HG03108 (cell line): ENCODE measurements around the gene CLEC18B.
"Not testable (repeated sequence)": the region's sequence is repeated elsewhere in the genome, so short reads cannot be mapped to it uniquely, and the experiment has no call there.

Source experiments
- ATAC-seq: cut with Tn5 transposase; IDR thresholded peaks from one replicate; pipeline ENCODE4 v1.9.1; 2021; ENCODE audit warnings: moderate library complexity; ENCODE audit not compliant: unreplicated experiment

The CLEC18B gene

DNA sequence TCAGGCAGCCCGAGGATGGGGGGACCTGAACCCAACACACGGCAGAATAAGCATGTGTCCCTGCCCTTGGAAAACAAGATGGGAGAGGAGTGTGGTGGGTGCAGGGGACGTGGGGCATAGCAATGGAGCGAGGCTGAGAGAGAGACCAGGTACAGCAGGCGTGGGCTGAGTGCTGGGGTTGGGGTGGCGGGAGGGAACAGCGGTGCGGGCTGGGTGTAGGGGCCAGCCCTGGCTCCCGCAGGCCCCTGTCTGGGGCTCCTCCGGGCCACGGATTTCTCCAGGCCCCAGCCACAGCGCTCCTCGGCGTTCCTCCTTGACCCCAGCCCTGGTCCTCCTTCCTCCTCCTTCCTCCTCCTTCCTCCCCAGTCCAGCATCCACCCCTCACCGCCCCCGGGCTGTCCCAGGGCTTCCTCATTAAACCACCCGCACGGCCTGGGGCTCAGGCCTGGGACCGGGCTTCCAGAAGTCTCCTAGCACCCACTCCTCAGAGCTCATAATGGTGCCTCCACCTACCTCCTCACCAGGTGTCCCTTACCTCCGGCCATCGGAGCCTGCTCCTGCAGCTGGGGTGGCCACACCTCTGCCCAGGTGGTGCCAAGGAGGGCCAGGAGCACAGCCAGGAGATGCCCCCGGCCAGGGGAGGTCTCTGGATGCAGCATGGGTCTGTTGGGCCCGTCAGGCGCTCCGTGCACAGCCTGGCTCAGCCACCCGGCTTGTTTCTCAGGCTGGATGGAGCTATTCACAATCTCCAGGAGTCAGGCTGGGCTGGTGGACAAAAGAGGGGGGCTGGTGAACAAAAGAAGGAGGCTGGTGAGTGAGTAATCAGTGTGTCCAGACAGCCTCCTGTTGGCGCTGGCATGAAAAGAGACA, at the start of gene CLEC18B:
CLEC18B (minus strand) TSS at position 867 of the 870 bp plus-strand sequence; CDS start at position 659, 208 bp downstream.
- ATAC-seq = not testable (repeated sequence)

DNA sequence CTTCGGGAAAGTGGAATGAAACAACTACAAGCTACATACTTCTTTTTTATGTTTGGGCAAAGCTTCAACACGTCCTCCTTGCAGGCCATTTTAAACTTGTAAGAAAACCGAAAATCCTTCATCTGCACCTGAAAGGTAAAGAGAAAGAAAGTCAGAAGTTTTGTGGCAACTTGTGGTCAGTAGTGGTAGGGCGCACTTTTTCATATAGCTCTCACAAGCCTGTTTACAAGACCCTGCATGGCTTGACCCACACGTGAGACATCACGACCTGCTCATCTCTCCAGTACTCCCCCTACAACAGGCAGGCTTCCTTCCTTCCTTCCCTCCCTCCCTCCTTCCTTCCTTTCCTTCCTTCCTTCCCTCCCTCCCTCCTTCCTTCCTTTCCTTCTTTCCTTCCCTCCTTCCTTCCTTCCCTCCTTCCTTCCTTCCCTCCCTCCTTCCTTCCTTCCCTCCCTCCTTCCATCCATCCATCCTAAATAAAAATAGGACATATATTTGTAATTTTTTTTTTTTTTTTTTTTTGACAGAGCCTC, 48.7 kb upstream of the CLEC18B start:
- no peak for ATAC-seq

DNA sequence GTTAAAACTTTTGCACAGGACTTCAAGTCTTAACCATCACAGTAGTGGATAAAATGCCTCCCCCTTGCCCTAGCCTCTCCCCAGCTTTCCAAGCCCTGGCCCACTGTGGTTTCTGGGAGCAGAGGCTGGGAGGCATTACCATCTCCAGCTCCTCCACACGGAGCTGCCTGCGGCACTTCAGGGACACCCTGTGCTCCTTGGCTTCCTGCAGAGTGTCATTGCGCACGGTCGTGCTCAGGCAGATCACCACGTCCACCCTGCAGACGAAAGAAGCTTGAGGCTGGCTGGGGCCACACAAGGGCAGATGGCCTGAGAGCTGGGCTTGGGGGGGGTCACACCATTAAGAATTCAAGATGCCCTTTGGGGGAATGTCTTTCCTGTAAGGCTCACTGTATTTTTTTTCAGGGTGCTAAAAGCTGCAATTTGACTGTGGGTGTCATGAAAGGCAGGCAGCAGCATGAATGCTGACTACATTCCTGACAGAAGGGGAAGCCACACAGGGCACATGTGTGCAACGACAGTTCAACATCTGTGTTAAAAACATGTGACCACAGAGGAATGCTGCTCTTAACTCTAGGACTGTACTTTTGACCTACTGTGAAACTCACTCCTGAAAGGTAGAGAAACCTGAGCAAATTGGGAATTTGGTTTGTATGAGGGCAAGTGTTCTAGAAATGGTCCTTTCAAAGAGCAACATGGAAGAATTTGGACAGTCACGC, 47.7 kb upstream of the CLEC18B start:
- no peak for ATAC-seq

DNA sequence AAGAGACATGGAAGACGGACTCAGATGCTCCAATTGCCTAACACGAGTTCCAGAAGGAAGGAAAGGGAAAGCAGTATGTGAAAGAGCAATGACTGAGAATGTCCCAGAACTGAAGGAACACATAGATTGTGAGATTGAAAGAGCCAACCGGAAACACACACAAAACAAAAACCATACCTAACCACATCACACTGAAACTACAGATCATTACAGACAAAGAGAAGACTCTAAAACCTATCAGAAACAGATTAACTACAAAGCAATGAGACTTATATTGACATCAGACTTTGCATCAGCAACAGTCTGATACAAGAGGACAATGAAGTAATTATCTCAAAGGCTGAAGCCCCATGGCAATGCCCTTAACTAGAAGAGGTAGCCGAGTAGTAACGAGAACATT, 45.6 kb upstream of the CLEC18B start:
- ATAC-seq = no peak

DNA sequence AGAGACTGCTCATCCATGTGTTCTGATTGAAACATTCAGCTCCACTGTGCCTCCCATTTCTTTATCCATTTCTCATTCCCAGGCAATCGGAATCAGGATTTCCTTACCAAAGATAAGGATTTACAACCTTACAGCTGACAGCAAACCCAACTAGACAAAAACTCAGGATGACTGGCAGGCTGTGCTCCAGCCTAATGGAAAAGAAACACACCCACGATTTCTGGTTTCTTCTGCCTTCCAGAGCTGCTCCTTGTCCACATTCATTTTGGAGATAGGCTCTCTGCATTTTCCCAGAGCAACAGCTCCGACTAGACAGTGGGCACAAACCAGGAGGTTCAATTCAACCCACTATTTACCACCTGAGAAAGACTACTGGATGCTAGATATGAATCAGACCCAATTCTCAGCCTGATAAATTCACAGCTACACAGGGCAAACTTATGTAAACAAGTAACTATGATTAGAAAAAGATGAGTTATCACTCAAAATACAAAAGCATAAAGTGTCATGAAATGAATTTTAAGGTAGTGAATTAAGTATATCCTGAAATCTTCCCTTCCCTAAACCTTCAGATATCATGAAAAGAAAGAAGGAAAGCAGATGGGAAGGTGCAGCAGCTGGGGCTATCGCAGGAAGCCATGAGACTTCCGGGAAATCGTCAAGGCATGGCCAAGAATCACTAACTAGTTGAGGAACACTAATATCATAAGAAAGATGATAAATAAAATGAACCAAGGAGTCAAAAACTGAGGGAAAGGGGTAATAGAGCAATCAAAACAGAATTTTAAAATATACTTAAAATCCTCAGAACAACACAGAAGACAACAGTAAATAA, 44.8 kb upstream of the CLEC18B start:
- no peak for ATAC-seq

DNA sequence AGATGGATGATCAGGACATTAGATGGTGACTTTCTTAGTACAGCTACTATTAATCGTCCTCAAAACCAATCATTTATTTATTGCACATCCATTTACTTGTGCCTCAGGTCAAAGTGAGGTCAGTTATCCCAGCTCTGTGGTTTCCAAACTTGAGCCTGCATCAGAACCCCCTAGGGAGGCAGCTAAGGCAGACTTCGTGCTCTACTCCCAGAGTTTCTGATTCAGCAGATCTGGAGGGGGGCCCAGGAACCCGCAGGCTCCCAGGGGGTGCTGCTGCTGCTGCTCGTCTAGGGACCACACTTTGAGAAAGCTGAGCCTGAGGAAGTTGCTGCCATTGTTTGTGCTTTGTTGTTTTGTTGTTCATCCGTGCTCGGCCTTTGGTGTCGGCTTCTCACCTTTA, 44.0 kb upstream of the CLEC18B start:
- ATAC-seq = no peak

DNA sequence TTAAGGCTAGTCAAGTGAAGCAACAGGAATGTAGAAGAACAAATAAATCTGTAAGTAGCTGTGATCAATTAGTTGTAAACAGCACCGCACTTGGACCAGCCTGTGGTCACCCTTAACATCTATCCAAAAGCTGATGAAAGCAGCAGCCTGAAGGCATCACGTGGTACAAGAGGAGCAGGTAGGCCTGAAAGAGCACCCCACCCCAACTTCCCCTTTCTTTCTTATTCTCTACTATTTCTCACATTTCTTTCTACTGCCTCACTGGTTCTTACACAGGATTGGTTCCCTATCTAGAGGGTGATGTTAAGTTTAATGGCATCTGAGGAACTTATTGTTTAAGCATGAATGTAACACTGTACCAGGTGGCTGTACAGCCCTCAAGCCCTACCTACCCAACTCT, 42.6 kb upstream of the CLEC18B start:
- no peak for ATAC-seq

DNA sequence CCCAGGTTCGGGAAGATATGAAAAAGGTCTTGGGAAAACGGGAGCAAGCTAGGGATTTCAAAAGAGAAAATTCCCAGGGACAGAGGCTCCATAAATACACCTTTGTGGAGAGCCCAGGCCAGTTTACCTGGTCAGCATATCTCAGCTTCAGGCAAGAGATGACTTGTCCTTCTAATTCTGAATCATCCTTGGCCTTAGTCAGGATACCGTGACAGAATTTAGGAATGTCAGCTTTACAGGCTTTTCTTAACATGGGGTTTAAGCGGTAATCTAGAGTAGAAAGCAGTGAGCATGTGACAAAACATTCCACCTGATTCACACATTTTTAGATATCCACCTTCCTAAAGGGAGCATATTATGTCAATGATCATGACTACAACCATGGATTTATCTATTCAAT, 41.1 kb upstream of the CLEC18B start:
- ATAC-seq = no peak

DNA sequence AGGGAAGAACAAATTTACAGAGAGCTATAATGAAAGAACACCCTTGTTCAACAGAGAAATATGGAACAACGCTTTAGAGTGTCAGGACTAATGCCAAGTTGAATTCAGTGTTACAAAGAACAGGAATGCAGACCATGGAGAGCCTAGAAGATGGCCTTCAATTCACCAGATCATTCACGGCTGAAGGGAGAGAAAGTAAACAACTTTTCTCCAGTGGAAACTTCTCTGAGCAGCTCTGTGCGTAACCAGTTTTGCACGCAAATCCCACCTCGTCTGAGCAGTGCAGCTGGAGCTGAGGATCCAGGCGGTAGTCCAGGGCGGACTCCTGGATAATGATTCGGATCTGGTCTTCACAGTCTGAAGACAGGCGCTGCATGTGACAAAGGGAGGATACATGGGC, 40.5 kb upstream of the CLEC18B start:
- no peak for ATAC-seq

DNA sequence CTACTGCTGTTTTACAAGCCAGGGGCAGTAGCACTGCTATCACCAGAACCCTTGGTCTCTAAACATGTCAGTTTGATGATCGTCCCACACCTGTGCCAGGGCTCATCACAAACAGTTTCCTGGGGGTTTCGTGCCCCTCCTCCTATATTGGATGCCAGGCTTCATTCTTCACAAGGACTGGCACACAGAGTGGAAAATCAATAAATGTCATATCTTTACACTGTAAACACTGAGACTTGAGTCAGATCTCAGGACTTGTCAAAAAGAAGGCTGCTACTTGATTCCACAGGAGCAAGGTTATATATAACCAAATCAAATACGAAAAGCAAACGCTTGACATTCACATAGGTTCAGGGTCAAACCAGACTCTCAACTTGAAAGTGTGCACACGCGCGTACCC, 39.3 kb upstream of the CLEC18B start:
- no peak for ATAC-seq

DNA sequence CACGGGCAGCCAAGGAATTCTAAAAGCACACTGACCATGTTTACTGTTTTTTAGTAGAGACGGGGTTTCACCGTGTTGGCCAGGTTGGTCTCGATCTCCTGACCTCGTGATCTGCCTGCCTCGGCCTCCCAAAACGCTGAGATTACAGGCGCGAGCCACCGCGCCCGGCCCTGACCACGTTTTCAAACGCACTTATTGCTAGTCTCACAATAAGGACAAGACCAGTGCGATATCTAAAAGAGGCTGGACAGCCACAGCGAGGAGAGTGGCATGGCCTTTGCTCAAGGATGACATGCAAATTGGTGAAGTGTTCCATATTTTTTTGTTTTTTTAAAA, 35.0 kb upstream of the CLEC18B start:
- no peak for ATAC-seq

DNA sequence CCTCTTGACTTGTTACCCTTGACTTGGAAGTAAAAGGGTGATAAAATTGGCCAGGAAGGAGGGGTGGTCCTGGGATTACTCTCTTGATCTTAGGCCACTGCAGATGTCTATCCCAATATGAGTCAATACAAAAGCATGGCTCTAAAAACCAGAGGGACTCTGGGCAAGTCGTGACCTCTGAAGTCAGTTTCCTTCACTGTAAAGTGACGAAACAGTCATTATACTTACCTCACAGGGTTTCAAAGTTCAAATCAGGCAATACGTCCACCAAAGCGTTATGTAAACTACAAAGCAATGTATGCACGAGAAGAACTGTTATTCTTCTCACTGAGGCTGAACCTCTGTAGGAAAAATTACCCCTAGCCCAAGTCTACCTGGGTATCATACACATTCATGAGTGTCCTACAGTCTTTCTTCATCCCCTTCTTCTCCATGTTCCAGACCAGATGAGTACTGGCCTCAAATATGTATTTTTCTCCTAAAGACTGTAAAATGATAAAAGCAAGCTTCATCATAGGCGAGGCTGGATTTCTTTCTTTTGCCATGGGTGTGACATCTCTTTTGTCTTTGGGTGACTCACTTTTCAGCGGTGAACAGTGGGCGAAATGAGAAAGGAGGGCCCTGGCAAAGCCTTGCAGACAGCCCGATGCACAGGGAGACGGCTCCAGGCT, 34.5 kb upstream of the CLEC18B start:
- ATAC-seq = no peak

DNA sequence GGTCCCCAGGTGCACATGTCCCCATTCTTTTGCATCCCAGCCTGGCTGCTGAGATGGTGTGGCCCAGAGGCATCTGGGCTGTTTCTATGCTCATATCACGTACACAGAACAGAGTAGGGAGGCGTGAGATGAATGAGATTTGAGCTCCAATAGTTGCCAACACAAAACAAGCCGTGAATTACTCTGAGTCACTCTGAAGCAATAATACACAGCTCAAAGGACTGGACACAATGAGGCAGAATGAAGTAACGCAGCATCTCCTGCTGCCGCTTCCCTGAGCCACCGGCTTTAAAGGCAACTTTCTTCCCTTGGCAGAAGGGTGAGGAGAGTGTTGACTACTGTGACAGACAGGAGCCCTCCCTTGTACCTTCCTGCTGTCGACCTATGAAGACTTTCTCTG, 33.9 kb upstream of the CLEC18B start:
- no peak for ATAC-seq

DNA sequence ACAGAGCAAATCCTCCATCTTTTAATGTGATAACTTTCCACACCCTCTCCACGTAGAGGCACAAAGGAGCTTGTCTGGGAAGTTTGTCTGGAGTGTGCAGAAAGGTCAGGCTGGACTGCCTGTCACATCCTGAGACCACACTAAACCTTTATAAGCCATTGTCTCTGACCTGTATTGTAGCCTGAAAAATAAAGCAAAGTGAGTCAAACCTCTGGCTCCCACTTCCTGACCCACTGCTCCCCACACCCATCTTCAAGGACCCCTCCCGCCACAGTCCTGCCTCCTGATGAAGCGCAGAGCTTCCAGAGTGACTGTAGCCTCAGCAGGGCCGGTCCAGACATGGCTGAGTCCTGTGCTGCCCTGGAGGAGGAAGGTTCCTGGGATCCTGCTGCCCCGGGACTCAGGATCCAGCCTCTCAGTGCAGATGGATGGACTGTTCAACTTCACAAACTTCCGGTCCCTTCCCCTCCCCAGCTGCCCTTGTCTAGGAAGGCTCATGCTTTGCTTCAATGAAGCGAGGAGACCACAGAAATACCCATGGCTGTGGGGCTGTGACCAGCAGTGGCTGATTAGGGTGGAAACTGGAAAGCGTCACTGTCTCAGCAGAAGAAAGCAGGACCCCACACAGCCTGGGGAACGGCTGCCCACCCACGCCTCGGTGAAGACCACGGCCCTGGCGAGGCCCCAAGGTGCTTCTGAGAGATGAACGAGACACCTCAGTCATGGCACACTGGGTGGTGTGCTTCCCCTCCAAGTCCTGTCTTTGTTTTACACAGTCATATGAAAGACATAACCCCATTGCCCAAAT, 30.9 kb upstream of the CLEC18B start:
- peak; percentile 82 for ATAC-seq

DNA sequence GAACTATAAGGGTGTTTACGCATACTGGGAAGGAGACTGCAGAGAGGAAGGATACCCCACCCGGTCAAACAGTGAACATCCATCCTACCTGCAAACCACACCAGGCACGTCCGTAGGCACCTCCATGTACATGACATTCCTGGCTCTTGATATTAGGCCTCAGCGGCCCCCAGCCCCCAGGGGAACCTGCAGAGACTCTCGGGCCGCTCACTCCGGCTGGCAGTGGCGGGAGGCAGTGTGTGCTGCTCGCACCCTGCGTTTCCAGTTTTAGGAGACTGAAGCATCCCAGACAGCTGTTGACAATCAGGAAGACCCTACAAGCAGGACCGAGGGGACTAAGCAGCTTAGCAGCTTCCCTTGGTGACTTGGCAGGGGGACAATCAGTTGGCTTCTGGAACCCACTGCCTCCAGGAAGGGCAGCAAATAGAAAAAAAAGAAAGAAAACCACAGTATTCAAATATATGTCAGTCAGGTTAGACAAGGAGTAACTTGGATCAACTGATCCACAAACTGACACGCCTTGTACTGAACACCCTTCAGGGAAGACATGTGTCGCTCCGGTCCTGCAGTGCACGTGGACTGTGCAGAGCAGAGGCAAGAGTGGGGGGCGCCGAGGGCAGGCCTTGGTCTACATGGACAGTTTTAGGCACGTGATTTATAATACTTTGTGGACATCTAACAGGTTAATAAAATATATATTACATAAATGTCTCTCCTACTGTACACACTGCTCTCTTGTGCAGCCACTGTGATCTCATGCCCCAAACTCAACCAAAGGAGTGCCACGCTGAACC, 29.9 kb upstream of the CLEC18B start:
- no peak for ATAC-seq

DNA sequence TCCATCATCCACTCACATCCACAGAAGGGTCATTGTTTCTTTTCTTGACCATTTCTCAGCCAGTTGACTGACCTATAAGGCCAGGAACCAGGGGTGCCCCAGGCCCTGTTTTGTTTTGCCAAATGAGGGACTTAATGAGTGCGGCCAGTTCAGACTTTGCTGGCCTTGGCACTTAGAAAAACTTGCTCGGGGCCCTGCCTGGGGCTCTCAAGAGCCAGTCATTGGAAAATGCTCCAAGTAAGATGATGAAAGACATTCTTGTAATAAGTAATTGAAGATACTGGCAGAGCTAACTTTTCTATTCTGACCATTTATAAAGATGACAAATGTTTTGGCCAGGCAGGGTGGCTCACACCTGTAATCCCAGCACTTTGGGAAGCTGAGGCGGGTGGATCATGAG, 29.0 kb upstream of the CLEC18B start:
- ATAC-seq = no peak

DNA sequence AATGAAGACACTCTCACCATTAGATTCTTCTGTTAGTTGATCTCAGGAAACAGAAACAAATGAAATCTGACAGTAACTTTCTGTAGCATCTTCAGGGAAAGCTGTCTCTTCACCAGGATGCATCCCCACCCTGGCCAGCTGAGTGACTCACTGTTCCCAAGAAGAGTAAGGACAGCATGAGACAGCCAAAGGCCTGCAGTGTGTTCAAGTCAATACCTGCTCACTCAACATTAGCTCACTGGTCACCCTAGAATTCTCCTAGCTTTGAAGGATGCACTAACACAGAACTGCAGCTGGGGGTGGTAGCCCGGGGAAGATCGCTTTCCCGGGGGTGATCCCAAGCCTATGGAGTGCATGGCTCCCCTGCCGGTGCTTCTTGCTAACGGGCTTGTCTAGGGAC, 28.2 kb upstream of the CLEC18B start:
- no peak for ATAC-seq

DNA sequence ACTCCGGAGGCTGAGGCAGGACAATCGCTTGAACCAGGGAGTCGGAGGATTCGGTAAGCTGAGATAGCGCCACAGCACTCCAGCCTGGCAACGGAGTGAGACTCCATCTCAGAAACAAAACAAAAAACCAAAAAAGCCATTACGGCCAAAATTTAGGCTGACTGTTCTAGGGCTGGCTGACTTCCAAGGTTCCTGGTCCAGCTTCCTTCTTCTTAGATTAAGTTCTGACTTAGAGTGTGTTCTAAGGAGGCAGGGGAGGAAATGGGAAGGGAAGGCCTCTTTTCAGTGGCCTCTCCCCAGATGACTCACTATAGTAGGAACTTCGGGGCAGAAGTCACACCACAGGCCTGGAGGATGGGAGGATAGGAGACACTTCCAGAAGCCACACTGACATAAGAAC, 27.7 kb upstream of the CLEC18B start:
- ATAC-seq = no peak

DNA sequence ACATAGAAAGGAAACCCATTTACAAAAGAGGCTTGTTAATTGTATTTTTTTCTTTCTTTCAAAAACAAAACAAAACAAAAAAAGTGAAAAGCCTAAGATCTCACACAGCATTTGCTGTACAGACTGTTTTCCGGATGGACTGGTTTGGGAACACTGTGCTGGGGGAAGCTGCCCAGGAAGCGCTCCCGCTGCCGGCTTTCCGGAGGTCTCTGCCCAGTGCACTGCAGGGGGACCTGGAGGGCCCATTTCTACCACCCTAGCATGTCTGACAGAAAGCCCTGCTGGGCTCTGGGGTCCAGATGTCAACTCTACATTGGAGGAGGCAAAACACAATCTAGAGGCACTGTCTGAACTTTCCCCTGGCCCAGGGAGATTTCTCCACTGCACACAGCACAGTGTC, 26.3 kb upstream of the CLEC18B start:
- ATAC-seq = no peak
